Nephron progenitor cell (in vitro differentiated cells): ENCODE data around the gene EPHA4.

ENCODE experiments used
- DNase-seq: peaks from one replicate; pipeline ENCODE4 v3.0.0; 2021
- H3K27ac Mint-ChIP-seq: 2 replicates; pipeline ENCODE4 v1.8.0; 2021; ENCODE audit warnings: mild to moderate bottlenecking, moderate library complexity, mixed read lengths
- H3K27me3 Mint-ChIP-seq: 2 replicates; pipeline ENCODE4 v1.8.0; 2021; ENCODE audit warnings: mild to moderate bottlenecking, low read depth, mixed read lengths; ENCODE audit not compliant: poor library complexity
- H3K36me3 Mint-ChIP-seq: 2 replicates; pipeline ENCODE4 v1.8.0; 2021; ENCODE audit warnings: low read depth, mixed read lengths
- H3K4me1 Mint-ChIP-seq: 2 replicates; pipeline ENCODE4 v1.8.0; 2021; ENCODE audit warnings: mixed read lengths
- H3K4me3 Mint-ChIP-seq: 2 replicates; pipeline ENCODE4 v1.8.0; 2021; ENCODE audit warnings: mild to moderate bottlenecking, moderate library complexity, mixed read lengths
- H3K9me3 Mint-ChIP-seq: 2 replicates; pipeline ENCODE4 v1.8.0; 2021; ENCODE audit warnings: mild to moderate bottlenecking, moderate library complexity, mixed read lengths
- TF ChIP-seq, protein P1 (sequence below): fragments of 200-600 bp; sonication (generic); IDR thresholded peaks from 2 replicates; pipeline ENCODE4 v1.5.0; 2021; ENCODE audit warnings: antibody characterized with exemption

Gene EPHA4

DNA sequence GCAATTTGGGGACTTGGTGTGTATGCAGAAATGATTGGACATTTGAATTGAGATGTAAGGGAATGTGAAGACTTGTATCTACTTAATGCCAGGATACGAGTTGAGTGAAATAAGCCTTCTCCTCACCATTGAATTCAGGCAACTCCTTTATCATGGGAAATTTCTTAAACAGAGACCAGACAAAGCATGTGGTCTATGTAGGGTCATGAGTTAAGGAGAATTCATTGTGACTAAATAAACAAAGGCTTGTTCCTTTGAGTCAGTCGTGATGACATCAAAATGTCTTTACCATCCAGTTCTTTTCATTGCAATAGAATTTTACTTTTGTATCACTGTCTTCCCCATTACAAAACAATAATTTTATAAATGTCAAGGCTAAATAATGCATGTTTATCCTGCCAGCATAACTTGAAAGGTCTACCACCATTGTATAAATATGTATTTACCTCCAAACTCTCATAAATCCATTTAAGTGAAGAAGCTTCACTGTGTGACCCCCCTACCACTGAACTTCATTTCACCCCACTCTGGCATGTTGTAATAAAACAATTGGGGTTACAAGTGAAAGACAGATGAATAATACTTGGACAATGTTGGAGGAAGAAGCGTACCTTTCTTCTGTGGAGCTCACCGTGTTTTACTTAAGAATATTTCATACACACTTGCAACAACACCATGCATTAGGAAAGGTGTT is 149.4 kb downstream of the EPHA4 start:
- Mint-ChIP-seq H3K36me3 (peaks cover 90% of the 10 kb centered on the region), H3K27ac (no peak overlapping the region), H3K9me3 (no peaks in the 10 kb centered on the region), H3K4me1 (peaks cover 26% of the 10 kb centered on the region), H3K27me3 (no peaks in the 10 kb centered on the region), H3K4me3 (no peak overlapping the region)
- TF ChIP-seq, protein P1, sequence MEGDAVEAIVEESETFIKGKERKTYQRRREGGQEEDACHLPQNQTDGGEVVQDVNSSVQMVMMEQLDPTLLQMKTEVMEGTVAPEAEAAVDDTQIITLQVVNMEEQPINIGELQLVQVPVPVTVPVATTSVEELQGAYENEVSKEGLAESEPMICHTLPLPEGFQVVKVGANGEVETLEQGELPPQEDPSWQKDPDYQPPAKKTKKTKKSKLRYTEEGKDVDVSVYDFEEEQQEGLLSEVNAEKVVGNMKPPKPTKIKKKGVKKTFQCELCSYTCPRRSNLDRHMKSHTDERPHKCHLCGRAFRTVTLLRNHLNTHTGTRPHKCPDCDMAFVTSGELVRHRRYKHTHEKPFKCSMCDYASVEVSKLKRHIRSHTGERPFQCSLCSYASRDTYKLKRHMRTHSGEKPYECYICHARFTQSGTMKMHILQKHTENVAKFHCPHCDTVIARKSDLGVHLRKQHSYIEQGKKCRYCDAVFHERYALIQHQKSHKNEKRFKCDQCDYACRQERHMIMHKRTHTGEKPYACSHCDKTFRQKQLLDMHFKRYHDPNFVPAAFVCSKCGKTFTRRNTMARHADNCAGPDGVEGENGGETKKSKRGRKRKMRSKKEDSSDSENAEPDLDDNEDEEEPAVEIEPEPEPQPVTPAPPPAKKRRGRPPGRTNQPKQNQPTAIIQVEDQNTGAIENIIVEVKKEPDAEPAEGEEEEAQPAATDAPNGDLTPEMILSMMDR, result no peak
- no peak for DNase-seq

DNA sequence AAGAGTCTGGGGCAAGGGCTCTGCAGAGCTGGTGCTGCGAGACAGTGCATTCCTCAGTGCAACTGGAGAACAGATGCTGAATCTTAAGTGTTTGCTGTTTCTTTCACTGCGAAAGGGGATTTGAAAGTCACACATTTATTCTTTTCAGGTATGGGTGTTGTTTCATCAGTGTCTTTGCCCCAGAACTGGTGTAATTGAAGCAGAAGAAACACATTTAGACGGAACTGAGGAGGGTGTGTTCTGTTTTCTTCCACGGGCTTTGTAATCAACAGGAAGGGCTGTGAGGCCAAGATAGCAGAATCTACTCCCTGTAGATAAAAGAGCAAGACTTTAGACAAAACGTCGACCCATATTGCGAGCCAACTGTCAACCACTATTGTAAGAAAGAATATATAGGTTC is 151.9 kb downstream of the EPHA4 start:
- Mint-ChIP-seq H3K4me3 (no peak overlapping the region), H3K4me1 (peaks cover 7% of the 10 kb centered on the region), H3K27ac (no peak overlapping the region), H3K36me3 (peaks cover 92% of the 10 kb centered on the region), H3K9me3 (peaks cover 6% of the 10 kb centered on the region), H3K27me3 (no peaks in the 10 kb centered on the region)
- TF ChIP-seq, protein P1, result no peak
- no peak for DNase-seq

DNA sequence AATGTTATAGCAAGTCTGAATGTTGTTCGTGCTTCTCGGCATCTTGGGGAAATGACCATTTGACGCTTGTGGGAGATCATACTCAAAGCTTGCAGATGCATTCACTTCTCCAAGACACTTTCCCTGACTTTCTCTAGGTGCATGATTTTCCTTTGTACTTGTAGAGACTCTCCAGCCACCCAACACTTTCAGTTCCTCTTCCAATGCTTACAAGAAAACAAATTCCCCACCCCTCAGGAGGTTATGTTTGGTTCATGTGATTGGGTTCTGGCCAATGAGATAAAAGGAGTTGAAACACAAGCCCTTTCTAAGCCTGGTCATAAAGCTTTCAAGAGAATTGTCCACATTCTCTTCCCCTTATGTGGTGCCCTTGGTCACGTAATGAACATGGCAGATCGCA is 156.3 kb downstream of the EPHA4 start:
- no peaks in the 10 kb centered on the region for H3K27me3 Mint-ChIP-seq
- H3K27ac Mint-ChIP-seq, result peak overlapping the region; percentile 25
- H3K9me3 Mint-ChIP-seq, result peaks cover 15% of the 10 kb centered on the region
- H3K36me3 Mint-ChIP-seq, result peaks cover 63% of the 10 kb centered on the region
- no peak overlapping the region for H3K4me3 Mint-ChIP-seq
- DNase-seq, result no peak
- H3K4me1 Mint-ChIP-seq, result peaks cover 5% of the 10 kb centered on the region
- TF ChIP-seq, protein P1, result no peak

DNA sequence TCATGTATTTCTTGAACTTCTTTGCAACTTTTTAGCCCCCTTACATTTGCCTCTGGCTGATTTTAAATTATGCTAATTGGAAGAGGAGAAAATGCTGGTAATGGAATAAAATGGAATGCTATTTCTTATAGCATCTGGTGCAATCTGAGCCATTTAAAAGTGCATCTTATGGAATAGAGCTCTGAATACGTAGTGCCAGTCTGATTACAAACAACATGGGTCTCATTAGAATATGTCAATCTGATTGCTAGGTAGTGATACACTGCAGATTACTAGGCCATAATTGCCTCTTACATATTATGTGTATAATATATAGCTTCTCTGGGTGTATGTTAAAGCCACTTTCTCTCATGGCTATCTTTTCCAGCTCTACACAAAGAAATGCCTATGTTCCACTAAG is 159.1 kb downstream of the EPHA4 start:
- DNase-seq, result no peak
- H3K36me3 Mint-ChIP-seq, result peaks cover 41% of the 10 kb centered on the region
- H3K27ac Mint-ChIP-seq, result no peak overlapping the region
- TF ChIP-seq, protein P1, result no peak
- no peaks in the 10 kb centered on the region for H3K27me3 Mint-ChIP-seq
- no peak overlapping the region for H3K4me3 Mint-ChIP-seq
- peaks cover 12% of the 10 kb centered on the region for H3K4me1 Mint-ChIP-seq
- peaks cover 21% of the 10 kb centered on the region for H3K9me3 Mint-ChIP-seq

DNA sequence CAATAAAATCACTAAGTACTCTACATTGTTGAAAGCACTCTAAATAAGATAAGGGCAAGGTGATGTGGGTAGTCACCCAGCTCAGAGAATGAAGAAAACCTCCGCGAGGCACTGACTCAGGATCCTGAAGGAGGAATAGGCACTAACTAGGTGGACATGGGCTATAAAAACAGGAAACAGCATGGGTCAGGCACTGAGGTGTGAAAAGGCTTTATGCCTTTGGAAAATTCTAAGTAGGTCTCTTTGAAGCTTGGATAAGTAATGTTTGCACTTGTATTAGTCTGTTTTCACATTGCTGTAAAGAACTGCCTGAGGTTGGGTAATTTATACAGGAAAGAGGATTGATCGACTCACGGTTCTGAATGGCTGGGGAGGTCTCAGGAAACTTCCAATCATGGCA is 161.6 kb downstream of the EPHA4 start:
- Mint-ChIP-seq H3K9me3 (peaks cover 30% of the 10 kb centered on the region), H3K36me3 (peaks cover 36% of the 10 kb centered on the region), H3K4me3 (no peak overlapping the region), H3K4me1 (peaks cover 12% of the 10 kb centered on the region), H3K27me3 (peaks cover 4% of the 10 kb centered on the region), H3K27ac (no peak overlapping the region)
- TF ChIP-seq, protein P1, result no peak
- DNase-seq, result no peak

DNA sequence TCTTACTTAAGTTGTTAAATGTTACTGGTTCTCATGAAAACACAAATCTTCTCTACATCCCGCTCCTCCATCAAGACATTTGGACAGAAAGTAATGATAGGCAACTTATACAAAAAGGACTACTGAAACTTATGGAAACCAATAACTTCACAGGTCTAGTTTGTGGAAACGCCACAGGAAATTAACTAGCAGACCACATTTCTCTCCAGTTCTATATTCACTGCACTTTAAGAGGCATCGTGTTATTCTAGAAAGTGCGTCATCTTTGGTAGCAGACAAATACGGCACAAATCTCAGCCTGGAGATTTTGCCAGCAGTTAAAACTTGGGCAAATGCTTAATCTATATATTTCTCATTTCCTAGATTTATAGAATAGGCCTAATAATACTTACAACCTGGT is 164.3 kb downstream of the EPHA4 start:
- peaks cover 37% of the 10 kb centered on the region for H3K36me3 Mint-ChIP-seq
- peaks cover 36% of the 10 kb centered on the region for H3K9me3 Mint-ChIP-seq
- H3K27me3 Mint-ChIP-seq, result peaks cover 4% of the 10 kb centered on the region
- no peak overlapping the region for H3K27ac Mint-ChIP-seq
- TF ChIP-seq, protein P1, result no peak
- H3K4me3 Mint-ChIP-seq, result no peak overlapping the region
- DNase-seq, result no peak
- H3K4me1 Mint-ChIP-seq, result peaks cover 12% of the 10 kb centered on the region
